OCI-LY7 (cell line): ENCODE measurements around the gene ZBED5. TPM values are rescaled to one million over a fixed set of nuclear protein-coding genes. Genes with fewer than 3 reads are reported as not detected.

Experiments
- BruUV-seq: library from RNA; stranded (reverse); fragments of 400-500 nt; replicated peaks from 2 replicates; lab custom pipeline; 2021; lab: Mats Ljungman, UMichigan
- CTCF ChIA-PET: fragments of 300-600 bp; sonication (Branson Sonifier 250); formaldehyde crosslinking; loops from one replicate; lab custom pipeline; 2022; ENCODE audit warnings: antibody characterized with exemption; ENCODE audit not compliant: unreplicated experiment; lab: Charles Lee
- POLR2A ChIA-PET: fragments of 300-600 bp; sonication (Branson Sonifier 250); formaldehyde crosslinking; loops from one replicate; lab custom pipeline; 2022; ENCODE audit warnings: antibody characterized with exemption; lab: Charles Lee
- DNase-seq: peaks from one replicate; pipeline ENCODE4 v3.0.0-alpha.2; 2015; ENCODE audit warnings: low spot score
- H2AFZ ChIP-seq: fragments of 200-600 bp; sonication (generic), shearing (Covaris generic); 2 replicates; pipeline ENCODE4 v1.6.1; 2014; ENCODE audit warnings: mild to moderate bottlenecking, antibody characterized with exemption, low read length, moderate library complexity
- H3K27ac ChIP-seq: fragments of 200-600 bp; sonication (generic); 2 replicates; pipeline ENCODE4 v1.5.1; 2014; ENCODE audit warnings: mixed run types, low read depth, mild to moderate bottlenecking, moderate library complexity, low read length, inconsistent platforms; ENCODE audit not compliant: poor library complexity, severe bottlenecking
- H3K36me3 ChIP-seq: fragments of 200-600 bp; sonication (generic); 2 replicates; pipeline ENCODE4 v1.6.1; 2014; ENCODE audit warnings: mild to moderate bottlenecking, antibody characterized with exemption, low read length, moderate library complexity, mixed read lengths; ENCODE audit not compliant: insufficient read depth
- H3K4me1 ChIP-seq: fragments of 200-600 bp; sonication (generic); 2 replicates; pipeline ENCODE4 v1.5.1; 2014; ENCODE audit warnings: mild to moderate bottlenecking, low read length; ENCODE audit not compliant: insufficient read depth, poor library complexity, severe bottlenecking
- H3K4me2 ChIP-seq: fragments of 200-600 bp; sonication (generic); 2 replicates; pipeline ENCODE4 v1.6.1; 2014; ENCODE audit warnings: mild to moderate bottlenecking, low read length
- H3K4me3 ChIP-seq: fragments of 200-600 bp; sonication (generic); 2 replicates; pipeline ENCODE4 v1.5.1; 2014; ENCODE audit warnings: mild to moderate bottlenecking, low read depth, low read length; ENCODE audit not compliant: poor library complexity, severe bottlenecking
- H3K79me2 ChIP-seq: fragments of 200-600 bp; sonication (generic); 2 replicates; pipeline ENCODE4 v1.6.1; 2016; ENCODE audit warnings: low read depth, mild to moderate bottlenecking, low read length, moderate library complexity, mixed read lengths; ENCODE audit not compliant: insufficient read depth
- H3K9me2 ChIP-seq: fragments of 200-600 bp; sonication (generic); 2 replicates; pipeline ENCODE4 v1.6.1; 2016; ENCODE audit warnings: mild to moderate bottlenecking, low read length, mixed read lengths; ENCODE audit not compliant: insufficient read depth
- H3K9me3 ChIP-seq: fragments of 200-600 bp; sonication (generic); 2 replicates; pipeline ENCODE4 v1.6.1; 2014; ENCODE audit warnings: mild to moderate bottlenecking, mixed run types, low read length, mixed read lengths
- H4K20me1 ChIP-seq: fragments of 200-600 bp; sonication (generic); 2 replicates; pipeline ENCODE4 v1.6.1; 2014; ENCODE audit warnings: mild to moderate bottlenecking, antibody characterized with exemption, low read length, moderate library complexity, mixed read lengths; ENCODE audit not compliant: insufficient read depth
- EZH2phosphoT487 ChIP-seq: fragments of 200-600 bp; sonication (generic); IDR thresholded peaks from 2 replicates; pipeline ENCODE4 v1.6.1; 2018; ENCODE audit warnings: low read depth, borderline replicate concordance, mild to moderate bottlenecking, mixed run types, antibody characterized with exemption, low read length, moderate library complexity, mixed read lengths
- intact Hi-C: fragments of 100-400 bp; cut with micrococcal nuclease; formaldehyde crosslinking; loops from one replicate; pipeline ENCODE4 v1.10.0; 2022; ENCODE audit not compliant: unreplicated experiment
- total RNA-seq, 2 experiments: library from RNA; depleted of rRNA in 1 of 2; stranded (reverse); fragments of >200 nt in 1 of 2; shearing (Covaris generic) in 1 of 2; gene quantifications; 2 replicates each; pipeline ENCODE4 v1.2.3, GENCODE V29; 2014 to 2022
- TF ChIP-seq, protein P1 (sequence below): fragments of 200-600 bp; sonication (generic); conservative IDR thresholded peaks from 2 replicates; pipeline ENCODE4 v1.5.1; 2014; ENCODE audit warnings: mild to moderate bottlenecking, antibody characterized with exemption, low read length, moderate library complexity, mixed read lengths

The ZBED5 gene
- total RNA-seq, 2 experiments from 2014 or later, result 42.1 to 71.9 TPM

DNA sequence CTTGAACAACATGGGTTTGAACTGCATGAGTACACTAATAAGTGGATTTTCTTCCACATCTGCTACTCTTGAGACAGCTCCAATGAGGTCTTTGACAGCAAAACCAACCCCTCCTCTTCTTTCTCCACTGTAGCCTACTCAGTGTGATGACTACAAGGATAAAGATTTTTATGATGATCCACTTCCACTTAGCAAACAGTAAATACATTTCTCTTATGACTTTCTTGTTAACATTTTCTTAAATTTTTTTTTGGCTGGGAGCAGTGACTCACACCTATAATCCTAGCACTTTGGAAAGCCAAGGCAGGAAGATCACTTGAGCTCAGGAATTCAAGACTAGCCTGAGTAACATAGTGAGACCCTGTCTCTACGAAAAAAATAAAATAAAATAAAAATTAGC lies 39.3 kb downstream of the ZBED5 start:
- ChIA-PET CTCF (no interaction called here), POLR2A (interaction anchor here (0.7 kb wide), 1 partner anchor 14 kb away, joined by 3 read pairs; no protein-coding TSS in a partner anchor)
- no peaks in the 10 kb centered on the region for H3K9me2 ChIP-seq
- H4K20me1 ChIP-seq, result no peaks in the 10 kb centered on the region
- no TSS peak for BruUV-seq
- H2AFZ ChIP-seq, result no peak overlapping the region
- no peak overlapping the region for H3K27ac ChIP-seq
- TF ChIP-seq, protein P1, sequence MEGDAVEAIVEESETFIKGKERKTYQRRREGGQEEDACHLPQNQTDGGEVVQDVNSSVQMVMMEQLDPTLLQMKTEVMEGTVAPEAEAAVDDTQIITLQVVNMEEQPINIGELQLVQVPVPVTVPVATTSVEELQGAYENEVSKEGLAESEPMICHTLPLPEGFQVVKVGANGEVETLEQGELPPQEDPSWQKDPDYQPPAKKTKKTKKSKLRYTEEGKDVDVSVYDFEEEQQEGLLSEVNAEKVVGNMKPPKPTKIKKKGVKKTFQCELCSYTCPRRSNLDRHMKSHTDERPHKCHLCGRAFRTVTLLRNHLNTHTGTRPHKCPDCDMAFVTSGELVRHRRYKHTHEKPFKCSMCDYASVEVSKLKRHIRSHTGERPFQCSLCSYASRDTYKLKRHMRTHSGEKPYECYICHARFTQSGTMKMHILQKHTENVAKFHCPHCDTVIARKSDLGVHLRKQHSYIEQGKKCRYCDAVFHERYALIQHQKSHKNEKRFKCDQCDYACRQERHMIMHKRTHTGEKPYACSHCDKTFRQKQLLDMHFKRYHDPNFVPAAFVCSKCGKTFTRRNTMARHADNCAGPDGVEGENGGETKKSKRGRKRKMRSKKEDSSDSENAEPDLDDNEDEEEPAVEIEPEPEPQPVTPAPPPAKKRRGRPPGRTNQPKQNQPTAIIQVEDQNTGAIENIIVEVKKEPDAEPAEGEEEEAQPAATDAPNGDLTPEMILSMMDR, result no peak
- TF ChIP-seq EZH2phosphoT487, result no peak
- no peak overlapping the region for H3K4me3 ChIP-seq
- no peaks in the 10 kb centered on the region for H3K9me3 ChIP-seq
- no peaks in the 10 kb centered on the region for H3K4me1 ChIP-seq
- no peaks in the 10 kb centered on the region; the same call in 1 of the 2 replicates for H3K36me3 ChIP-seq
- DNase-seq, result no peak
- no peaks in the 10 kb centered on the region for H3K79me2 ChIP-seq
- intact Hi-C loops, result no loop called here
- H3K4me2 ChIP-seq, result no peak overlapping the region

DNA sequence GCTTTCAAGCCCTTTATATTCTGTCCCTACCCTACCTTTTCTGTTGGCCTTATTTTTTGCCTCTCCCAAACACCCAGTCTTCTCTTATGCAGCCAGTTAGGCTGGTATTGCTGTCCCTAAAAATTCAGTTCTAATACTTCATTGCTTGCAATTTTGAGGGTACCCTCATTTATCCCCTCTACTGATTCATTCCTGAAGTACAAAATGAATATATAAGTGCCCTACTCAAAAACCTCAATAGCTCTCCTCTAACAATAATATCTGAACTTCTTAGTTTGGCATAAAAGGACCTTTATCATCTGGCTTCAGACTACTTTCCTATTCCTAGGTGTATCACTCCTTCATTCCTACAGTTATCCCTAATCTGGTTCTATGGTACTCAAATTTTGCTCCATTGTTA lies 43.9 kb downstream of the ZBED5 start:
- Histone ChIP-seq H3K79me2 (peaks cover 8% of the 10 kb centered on the region; the same call in 1 of the 2 replicates), H2AFZ (no peak overlapping the region), H3K4me3 (no peak overlapping the region), H3K9me2 (no peaks in the 10 kb centered on the region), H4K20me1 (no peaks in the 10 kb centered on the region), H3K4me2 (no peak overlapping the region), H3K9me3 (no peaks in the 10 kb centered on the region), H3K4me1 (peaks cover 14% of the 10 kb centered on the region), H3K27ac (no peak overlapping the region), H3K36me3 (no peaks in the 10 kb centered on the region; the same call in 1 of the 2 replicates)
- ChIA-PET CTCF (no interaction called here), POLR2A (no interaction called here)
- no TSS peak for BruUV-seq
- intact Hi-C loops, result no loop called here
- TF ChIP-seq, protein P1, result no peak
- no peak for TF ChIP-seq EZH2phosphoT487
- no peak for DNase-seq

DNA sequence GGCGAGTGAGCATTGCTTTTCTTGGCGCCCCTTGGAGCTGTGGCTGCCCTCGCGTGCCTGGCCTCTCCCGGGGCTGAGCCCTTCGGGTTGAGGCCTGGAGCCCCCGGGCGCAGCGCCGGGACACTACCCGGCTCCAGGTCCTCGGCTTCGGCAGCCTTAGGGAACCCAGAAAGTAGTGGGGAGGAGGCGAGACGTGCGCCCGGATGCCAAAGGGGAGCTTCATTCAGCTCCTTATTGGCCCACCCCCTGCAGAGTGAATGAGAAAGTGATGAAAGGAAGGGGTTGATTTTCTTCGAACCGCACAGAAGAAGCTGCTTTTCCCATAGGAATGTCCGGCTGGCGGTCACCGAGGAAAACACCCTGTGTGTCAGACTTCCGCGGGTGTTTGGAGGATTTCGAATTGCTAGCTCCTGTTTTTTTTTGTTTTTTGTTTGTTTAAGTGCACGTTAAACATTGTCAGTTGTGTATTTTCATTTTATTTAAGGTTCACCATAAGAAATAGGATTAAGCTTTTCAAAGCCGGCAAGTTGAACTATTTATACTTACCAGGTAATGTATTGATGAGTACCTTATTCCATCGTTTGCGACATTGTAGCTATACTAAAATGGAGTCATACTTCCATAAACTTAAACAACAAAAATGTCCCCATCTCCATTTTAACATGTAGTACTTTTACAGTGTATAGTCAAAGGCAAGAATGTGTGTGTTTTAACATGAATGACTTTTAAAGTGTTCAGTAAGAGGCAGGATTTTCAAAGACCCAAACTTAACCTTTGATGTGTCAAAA lies 48.3 kb downstream of the ZBED5 start:
- DNase-seq, result peak; percentile 40
- H3K9me2 ChIP-seq, result no peaks in the 10 kb centered on the region
- peak overlapping the region; percentile 87 for H3K27ac ChIP-seq
- peaks cover 37% of the 10 kb centered on the region for H3K4me1 ChIP-seq
- CTCF ChIA-PET, result interaction anchor here (0.5 to 1.4 kb wide), 4 partner anchors 13 to 124 kb away, joined by 3 to 4 read pairs (median 3); no protein-coding TSS in a partner anchor
- peak overlapping the region; percentile 99 for H3K4me2 ChIP-seq
- peaks cover 48% of the 10 kb centered on the region for H3K79me2 ChIP-seq
- no peak for TF ChIP-seq EZH2phosphoT487
- TF ChIP-seq, protein P1, result no peak
- peak overlapping the region; percentile 82 for H2AFZ ChIP-seq
- TSS peak; percentile 79 for BruUV-seq
- peak overlapping the region; percentile 94 for H3K4me3 ChIP-seq
- POLR2A ChIA-PET, result interaction anchor here (0.5 to 3.1 kb wide), 34 partner anchors 7 to 1073 kb away, joined by 3 to 63 read pairs (median 6); partner anchors contain the start of genes AMPD3, CTR9 and ZBED5
- H3K9me3 ChIP-seq, result no peaks in the 10 kb centered on the region
- peaks cover 11% of the 10 kb centered on the region; the same call in 1 of the 2 replicates for H4K20me1 ChIP-seq
- intact Hi-C loops, result no loop called here
- H3K36me3 ChIP-seq, result peaks cover 38% of the 10 kb centered on the region
